GM18951 (cell line): ENCODE results near the gene SHTN1.

ENCODE experiments used
- POLR2A ChIP-seq: IDR thresholded peaks from 4 replicates; pipeline ENCODE4 v1.6.1; 2011; ENCODE audit warnings: mild to moderate bottlenecking; ENCODE audit not compliant: insufficient read length, insufficient read depth; ENCODE audit errors: extremely low read depth
- in situ Hi-C: fragments of 300-500 bp; cut with MboI; formaldehyde crosslinking; loops from one replicate; pipeline ENCODE4 v1.12.0; 2022; ENCODE audit warnings: low sequenced_read_pairs, mixed read lengths, inconsistent platforms; ENCODE audit not compliant: unreplicated experiment

SHTN1 gene, protein sequence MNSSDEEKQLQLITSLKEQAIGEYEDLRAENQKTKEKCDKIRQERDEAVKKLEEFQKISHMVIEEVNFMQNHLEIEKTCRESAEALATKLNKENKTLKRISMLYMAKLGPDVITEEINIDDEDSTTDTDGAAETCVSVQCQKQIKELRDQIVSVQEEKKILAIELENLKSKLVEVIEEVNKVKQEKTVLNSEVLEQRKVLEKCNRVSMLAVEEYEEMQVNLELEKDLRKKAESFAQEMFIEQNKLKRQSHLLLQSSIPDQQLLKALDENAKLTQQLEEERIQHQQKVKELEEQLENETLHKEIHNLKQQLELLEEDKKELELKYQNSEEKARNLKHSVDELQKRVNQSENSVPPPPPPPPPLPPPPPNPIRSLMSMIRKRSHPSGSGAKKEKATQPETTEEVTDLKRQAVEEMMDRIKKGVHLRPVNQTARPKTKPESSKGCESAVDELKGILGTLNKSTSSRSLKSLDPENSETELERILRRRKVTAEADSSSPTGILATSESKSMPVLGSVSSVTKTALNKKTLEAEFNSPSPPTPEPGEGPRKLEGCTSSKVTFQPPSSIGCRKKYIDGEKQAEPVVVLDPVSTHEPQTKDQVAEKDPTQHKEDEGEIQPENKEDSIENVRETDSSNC

DNA sequence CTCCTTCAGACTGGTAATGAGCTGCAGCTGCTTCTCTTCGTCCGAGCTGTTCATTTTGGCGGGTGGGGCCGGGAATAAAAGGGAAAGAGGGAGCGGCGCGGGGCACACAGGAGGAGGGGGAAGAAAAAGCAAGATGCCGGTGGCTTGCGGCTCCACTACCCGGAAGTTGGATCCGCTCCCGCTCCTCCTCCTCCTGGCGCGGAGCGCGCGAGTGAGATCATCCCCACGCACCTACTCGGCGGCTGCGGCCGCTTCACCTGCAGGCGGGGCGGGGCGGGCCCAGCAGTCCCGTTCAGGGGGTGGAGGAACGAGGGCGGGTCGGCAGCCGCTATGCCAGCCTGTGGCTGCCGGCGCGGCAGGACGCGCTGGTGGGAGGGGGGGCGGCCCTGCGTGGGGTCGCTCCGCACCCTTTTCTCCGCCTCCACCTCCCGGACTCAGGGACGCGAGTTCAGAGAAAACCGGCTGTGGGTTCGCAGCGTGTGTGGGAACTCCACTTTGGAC lies at the start of gene SHTN1:
TSS of gene SHTN1 (minus strand) at position 162 of the 501 bp plus-strand sequence. CDS start at position 54, 108 bp downstream.
- in situ Hi-C loops = no loop called here
- no peak for TF ChIP-seq POLR2A

DNA sequence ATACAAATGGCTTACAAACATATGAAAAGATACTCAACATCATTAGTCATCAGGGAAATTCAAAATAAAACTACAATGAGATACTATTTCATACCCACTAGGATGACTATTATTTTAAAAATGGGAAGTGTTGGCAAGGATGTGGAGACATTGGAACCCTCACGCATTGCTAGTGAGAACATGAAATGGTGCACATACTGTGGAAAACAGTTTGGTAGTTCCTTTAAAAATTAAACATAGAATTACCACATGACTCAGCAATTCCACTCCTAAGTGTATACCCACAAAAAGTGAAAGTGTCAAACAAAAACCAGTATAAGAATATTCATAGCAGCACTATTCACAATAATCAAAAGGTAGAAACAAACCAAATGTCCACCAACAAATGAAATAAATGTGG lies 48.5 kb upstream of the SHTN1 start:
- TF ChIP-seq POLR2A = no peak
- in situ Hi-C loops = no loop called here

DNA sequence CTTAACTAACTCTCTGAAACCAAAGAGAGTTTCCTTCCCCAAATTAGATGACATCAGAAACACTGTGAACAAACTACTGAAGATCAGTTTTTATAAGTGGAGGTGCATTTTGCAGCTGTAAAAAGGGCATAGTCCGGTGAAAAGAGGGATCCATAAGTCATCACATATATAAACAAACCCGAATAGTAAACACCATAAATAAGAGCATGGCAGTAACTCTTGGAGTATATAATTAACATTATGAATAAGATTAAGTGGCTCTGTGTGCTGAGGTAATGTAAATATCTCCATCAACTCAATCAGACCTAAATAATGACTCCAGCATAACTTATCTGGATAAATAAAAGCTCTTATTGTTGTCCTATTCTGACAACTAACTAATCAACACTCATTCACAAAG lies 43.0 kb upstream of the SHTN1 start:
- no peak for TF ChIP-seq POLR2A
- in situ Hi-C loops = no loop called here

DNA sequence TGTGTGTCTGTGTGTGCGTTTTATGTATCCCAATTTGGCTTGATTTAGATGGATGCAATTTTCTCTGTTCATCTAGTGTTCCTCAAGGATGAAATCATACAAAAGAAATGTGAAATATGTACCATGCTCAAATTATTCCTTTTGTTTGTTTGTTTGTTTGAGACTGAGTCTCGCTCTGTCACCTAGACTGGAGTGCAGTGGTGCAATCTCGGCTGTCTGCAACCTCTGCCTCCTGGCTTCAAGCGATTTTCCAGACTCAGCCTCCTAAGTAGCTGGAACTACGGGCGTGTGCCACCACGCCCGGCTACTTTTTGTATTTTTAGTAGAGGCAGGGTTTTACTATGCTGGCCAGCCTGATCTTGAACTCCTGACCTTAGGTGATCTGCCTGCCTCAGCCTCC lies 11.3 kb upstream of the SHTN1 start:
- in situ Hi-C loops = no loop called here
- no peak for TF ChIP-seq POLR2A

DNA sequence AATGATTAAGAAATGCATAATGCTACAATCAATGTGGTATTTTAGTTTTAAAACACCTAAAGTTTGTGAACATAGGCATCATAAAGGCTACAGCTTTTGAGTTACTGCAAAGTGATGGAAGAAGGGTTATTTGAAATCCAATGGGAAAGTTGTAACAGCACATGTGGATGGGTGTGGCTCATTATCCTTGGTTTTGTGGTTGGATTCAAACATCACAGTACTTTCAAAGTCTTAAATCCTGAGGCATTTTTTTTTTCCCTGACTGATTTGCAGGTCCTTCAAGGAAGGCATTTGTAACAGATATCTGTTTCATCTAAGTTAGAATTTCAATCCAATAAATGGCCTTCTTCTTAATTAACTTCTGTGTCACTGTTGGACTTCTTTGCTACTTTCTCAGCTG lies 9.8 kb upstream of the SHTN1 start:
- TF ChIP-seq POLR2A = no peak
- in situ Hi-C loops = no loop called here

DNA sequence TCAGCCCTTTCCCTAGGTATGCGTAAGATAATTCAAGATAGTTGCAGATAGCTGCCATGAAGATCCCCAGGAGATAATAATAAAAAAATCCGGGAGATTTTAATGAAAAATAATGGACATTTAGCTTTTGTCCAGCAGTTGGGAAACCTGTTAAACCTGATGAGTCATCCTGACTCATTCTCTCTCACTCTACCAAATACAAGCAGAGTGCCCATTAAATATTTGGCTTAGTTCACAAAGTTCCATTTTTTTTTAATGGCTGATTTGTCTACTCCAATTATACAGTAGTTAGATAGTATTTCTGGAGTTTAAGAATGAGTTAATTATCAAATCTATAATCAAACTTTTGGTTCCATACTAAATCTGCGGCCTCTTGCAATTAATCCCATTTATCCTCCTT lies 2.1 kb upstream of the SHTN1 start:
- in situ Hi-C loops = no loop called here
- TF ChIP-seq POLR2A = no peak

DNA sequence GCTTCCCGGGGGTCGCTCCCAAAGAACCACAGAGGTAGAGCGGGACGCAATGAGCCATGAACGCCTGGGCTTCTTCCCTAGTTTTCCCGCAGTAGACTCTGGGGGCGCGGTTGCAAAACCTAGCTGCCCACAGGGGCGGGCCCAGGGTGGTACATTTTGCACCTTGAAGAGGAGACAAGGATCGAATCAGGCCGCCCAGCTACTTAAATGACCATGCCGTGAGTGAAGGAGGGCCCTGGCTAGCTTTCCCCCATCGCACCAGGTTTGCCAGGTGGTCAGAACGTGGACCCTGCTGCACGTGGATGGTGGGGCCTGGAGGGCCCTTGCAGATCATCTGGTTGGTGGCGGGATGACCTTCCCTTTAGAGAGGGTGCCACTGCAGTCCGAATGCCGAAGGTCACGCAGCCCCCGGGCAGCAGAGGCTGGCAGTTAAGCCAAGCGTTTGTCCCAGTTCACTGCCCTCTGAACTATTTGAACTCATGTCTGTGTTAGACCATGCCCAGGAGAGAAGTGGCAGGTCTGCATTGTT lies 604 bp upstream of the SHTN1 start:
- in situ Hi-C loops = no loop called here

DNA sequence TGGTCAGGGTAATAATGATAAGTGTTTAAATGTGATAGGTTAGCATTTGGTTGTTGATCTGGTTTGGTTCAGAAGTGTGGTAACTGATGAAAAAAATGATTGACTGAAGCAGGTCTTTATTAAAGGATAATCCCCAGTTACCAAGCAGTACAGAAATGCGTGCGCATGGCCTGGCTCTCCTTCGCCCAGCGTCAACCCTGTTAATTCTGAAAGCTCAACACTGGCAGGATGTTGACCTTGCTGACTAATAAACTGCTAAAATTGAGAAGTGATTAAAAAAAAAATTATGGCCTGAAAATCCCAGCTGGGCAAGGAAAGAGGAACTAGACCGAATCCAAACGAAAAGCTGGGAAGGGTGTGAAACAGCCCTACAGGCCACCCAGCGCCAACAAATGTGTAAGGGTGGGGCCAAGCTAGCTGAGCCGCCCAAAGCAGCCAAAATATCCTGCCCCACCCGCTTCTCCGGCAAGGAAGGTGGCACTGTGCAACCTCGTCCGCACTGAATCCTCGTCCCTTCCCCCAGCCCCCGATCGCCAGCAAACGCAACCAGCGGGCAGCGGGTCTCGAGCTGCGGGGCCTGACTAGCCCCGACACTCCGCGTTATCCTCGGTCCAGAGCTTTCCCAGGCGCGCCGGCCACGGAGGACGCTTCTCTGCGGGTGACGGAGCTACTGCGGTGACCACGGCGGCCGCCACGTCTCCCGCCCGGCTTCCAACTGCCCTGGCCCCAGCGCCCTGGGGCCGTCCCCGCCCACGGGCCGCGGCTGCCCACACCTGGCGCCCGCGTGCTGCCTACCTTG lies 561 bp downstream of the SHTN1 start:
- no peak for TF ChIP-seq POLR2A
- in situ Hi-C loops = no loop called here

More for the DNA sequence above, 604 bp upstream of the SHTN1 start:
- TF ChIP-seq POLR2A = no peak

DNA sequence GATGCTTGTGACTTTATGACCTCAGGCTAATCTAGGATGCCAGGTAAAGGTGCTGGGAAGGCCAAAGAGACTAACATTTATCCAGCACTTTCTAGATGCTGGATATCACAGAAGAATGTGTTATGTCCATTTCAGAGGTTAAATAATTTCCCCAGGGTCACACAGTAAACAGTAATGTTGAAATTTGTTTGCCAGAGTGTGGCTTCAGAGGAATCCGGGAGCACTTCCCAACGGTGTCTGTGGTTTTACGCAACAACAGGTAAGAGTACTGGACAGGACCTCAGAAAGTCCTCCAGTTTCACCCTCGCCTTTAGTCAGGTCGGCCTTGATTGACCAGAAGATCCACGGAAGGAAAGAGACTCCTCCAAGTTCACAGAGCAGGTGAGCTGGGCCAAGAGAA lies 1.7 kb downstream of the SHTN1 start:
- no peak for TF ChIP-seq POLR2A
- in situ Hi-C loops = no loop called here

DNA sequence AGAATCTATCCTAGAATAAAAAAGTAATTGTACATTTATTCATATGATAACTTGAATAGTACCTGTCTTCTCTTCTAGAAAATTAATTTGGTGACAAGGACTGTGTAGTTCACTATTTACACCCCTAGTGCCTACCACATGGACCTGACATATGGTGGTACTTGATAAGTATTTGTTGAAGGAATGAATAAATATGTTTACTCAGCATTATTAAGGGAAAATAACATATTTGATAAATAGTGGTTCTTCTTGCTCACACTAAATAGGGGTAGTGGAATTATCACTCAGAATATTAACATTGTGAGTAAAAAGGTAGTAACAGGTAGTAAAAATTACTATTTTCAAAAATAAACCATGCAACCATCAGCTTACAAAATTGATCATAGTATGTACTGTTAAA lies 2.8 kb downstream of the SHTN1 start:
- in situ Hi-C loops = no loop called here
- TF ChIP-seq POLR2A = no peak

DNA sequence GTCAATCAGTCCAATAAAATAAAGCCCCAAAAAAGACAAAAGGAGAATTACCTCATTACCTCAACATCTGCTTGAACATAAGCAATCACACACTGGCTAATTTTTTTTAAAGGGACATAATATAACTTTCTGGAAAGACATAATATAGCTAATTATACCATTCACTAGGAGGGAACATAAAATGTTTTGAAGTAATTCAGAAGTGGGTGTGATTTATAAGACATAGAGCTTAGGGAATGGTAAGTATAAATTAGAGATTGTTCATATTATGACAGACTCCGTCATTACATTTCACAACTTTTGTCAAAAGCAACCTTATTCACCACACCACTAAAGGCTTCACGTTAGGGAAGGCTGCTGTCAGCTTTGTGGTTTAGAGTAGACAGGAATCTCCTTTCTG lies 3.8 kb downstream of the SHTN1 start:
- in situ Hi-C loops = no loop called here
- no peak for TF ChIP-seq POLR2A

DNA sequence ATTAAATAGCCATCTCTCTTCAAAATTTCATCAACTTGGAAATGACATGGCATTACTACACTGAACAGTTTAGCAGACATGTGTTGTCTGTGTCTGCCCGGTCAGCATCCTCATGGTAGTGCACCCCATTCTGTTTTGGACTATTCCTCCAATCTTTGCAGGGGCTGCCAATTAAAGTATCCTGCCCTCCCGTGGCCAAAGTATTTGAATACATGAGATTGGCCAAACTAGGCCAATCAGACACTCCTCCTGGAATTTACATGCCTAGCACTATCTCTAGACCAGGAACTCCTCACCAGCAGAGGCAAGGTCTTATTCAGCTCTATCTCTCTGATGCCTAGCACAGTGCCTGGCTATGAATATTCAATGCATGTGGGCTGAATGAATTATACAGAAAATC lies 4.4 kb downstream of the SHTN1 start:
- in situ Hi-C loops = no loop called here
- TF ChIP-seq POLR2A = no peak

DNA sequence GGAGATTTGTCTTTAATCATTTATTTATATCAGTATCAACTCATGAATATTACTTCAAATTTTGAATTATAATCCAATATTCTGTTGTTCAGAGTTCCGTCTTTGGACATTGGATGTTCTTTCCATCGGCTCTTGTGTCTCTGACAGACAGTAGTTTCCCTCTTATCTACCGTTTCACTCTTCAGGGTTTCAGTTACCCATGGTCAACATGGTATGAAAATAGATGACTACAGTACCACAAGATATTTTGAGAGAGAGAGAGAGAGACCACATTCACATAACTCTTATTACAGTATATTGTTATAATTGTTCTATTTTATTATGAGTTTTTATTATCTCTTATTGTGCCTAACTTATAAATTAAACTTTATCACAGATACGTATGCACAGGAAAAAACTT lies 6.8 kb downstream of the SHTN1 start:
- in situ Hi-C loops = no loop called here
- TF ChIP-seq POLR2A = no peak
